ENCODE results near the gene TCFL5.

DNA sequence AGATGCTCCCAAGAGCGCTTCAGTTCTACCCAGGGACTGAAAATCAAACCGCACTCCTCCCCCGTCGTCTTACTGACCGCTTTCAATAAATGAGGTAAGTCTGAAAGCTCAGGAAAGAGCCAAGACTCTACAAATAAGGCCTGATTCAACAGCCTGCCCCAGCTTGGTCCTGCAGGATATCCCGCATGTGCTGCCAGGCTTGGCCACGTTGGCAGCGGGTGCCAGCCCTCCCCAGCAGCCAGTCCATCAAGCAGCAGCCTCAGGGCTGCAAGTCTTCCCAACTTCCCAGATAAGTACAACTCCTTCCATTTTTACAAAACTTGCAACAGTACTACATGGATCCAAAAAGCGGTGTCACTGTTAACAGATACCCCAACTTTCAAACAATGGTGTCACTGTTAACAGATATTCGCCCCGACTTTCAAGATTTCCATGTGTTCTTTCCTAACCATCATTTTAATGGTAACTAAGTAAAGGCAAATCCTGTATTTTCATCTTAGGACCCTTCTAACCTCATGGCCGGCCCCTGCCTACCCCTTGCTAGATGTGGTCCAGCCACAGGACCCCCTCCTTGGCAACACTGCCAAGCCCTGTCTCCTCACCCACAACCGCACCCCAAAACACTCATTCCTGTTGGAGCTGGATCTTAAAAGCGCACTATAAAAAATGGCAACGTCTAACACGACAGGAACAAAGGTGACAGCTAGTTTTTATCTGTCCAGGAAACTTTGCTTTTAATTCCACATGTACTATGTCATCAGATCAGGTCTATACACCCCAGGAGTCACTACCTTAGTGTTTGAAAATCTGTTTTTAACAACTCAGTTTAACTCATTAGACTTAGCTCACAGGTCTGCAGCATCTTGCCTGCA is 36.7 kb upstream of the TCFL5 start:
- TF ChIP-seq, protein P1, sequence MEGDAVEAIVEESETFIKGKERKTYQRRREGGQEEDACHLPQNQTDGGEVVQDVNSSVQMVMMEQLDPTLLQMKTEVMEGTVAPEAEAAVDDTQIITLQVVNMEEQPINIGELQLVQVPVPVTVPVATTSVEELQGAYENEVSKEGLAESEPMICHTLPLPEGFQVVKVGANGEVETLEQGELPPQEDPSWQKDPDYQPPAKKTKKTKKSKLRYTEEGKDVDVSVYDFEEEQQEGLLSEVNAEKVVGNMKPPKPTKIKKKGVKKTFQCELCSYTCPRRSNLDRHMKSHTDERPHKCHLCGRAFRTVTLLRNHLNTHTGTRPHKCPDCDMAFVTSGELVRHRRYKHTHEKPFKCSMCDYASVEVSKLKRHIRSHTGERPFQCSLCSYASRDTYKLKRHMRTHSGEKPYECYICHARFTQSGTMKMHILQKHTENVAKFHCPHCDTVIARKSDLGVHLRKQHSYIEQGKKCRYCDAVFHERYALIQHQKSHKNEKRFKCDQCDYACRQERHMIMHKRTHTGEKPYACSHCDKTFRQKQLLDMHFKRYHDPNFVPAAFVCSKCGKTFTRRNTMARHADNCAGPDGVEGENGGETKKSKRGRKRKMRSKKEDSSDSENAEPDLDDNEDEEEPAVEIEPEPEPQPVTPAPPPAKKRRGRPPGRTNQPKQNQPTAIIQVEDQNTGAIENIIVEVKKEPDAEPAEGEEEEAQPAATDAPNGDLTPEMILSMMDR (IDR thresholded peaks at IDR 0.05), result no peak
- TF ChIP-seq ZFX (IDR thresholded peaks at IDR 0.05; ENCODE audit: borderline replicate concordance), result no peak
